Fibroblast of lung (primary cell): ENCODE results near the gene TUNAR.

Experiments
- EZH2 ChIP-seq: IDR thresholded peaks from 2 replicates; pipeline ENCODE4 v1.5.1; 2012; ENCODE audit warnings: low read length, control low read depth, mild to moderate bottlenecking; ENCODE audit errors: missing control alignments
- TF ChIP-seq, protein P1 (sequence below), 2 donors: IDR thresholded peaks in 1 of 2; conservative IDR thresholded peaks in 1 of 2; 1 replicate in 1 of 2; 2 replicates in 1 of 2; pipeline ENCODE4 v1.5.1; 2011 to 2012; ENCODE audit warnings: low read length in 2 of 2, control low read depth in 1 of 2, inconsistent platforms in 1 of 2, low read depth in 1 of 2, mild to moderate bottlenecking in 1 of 2

DNA sequence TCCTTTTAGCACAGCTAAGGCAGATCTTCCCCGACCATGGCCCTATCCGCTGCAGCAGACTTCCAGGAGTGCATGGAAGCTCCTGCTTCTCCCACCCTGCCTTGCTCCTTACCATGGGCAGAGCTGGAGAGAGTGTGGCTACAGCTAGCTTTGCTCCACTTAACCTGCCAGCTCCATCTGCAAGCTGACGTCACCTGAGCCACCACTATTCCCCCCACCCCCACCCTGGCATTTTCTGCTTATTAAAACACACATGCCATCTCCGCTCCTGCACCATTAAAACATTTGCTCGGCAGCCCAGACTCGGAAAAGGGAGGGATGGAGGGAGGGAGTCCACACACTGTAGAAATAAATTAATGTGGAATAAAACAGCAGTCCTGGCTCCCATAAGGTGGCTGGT lies 67.8 kb downstream of the TUNAR start:
- TF ChIP-seq, protein P1, sequence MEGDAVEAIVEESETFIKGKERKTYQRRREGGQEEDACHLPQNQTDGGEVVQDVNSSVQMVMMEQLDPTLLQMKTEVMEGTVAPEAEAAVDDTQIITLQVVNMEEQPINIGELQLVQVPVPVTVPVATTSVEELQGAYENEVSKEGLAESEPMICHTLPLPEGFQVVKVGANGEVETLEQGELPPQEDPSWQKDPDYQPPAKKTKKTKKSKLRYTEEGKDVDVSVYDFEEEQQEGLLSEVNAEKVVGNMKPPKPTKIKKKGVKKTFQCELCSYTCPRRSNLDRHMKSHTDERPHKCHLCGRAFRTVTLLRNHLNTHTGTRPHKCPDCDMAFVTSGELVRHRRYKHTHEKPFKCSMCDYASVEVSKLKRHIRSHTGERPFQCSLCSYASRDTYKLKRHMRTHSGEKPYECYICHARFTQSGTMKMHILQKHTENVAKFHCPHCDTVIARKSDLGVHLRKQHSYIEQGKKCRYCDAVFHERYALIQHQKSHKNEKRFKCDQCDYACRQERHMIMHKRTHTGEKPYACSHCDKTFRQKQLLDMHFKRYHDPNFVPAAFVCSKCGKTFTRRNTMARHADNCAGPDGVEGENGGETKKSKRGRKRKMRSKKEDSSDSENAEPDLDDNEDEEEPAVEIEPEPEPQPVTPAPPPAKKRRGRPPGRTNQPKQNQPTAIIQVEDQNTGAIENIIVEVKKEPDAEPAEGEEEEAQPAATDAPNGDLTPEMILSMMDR (conservative IDR thresholded peaks at IDR 0.05 in 1 of 2, IDR thresholded peaks at IDR 0.05 in 1 of 2; ENCODE audit: low read depth in 1 of 2, low read length in 2 of 2), result no peak
- no peak for TF ChIP-seq EZH2
